Activated naive CD8-positive, alpha-beta T cell (primary cell): ENCODE results near the gene SASH1.

Experiments used
- H3K27ac Mint-ChIP-seq: one replicate; pipeline ENCODE4 v1.8.0; 2021; ENCODE audit warnings: mixed read lengths
- H3K27me3 Mint-ChIP-seq: one replicate; pipeline ENCODE4 v1.8.0; 2021; ENCODE audit warnings: mixed read lengths
- H3K36me3 Mint-ChIP-seq: one replicate; pipeline ENCODE4 v1.8.0; 2021; ENCODE audit warnings: mixed read lengths
- H3K4me1 Mint-ChIP-seq: one replicate; pipeline ENCODE4 v1.8.0; 2021; ENCODE audit warnings: low read depth, mixed read lengths
- H3K4me3 Mint-ChIP-seq: one replicate; pipeline ENCODE4 v1.8.0; 2021; ENCODE audit warnings: mild to moderate bottlenecking, mixed read lengths
- H3K9me3 Mint-ChIP-seq: one replicate; pipeline ENCODE4 v1.8.0; 2021; ENCODE audit warnings: low read depth, mixed read lengths

The SASH1 gene

DNA sequence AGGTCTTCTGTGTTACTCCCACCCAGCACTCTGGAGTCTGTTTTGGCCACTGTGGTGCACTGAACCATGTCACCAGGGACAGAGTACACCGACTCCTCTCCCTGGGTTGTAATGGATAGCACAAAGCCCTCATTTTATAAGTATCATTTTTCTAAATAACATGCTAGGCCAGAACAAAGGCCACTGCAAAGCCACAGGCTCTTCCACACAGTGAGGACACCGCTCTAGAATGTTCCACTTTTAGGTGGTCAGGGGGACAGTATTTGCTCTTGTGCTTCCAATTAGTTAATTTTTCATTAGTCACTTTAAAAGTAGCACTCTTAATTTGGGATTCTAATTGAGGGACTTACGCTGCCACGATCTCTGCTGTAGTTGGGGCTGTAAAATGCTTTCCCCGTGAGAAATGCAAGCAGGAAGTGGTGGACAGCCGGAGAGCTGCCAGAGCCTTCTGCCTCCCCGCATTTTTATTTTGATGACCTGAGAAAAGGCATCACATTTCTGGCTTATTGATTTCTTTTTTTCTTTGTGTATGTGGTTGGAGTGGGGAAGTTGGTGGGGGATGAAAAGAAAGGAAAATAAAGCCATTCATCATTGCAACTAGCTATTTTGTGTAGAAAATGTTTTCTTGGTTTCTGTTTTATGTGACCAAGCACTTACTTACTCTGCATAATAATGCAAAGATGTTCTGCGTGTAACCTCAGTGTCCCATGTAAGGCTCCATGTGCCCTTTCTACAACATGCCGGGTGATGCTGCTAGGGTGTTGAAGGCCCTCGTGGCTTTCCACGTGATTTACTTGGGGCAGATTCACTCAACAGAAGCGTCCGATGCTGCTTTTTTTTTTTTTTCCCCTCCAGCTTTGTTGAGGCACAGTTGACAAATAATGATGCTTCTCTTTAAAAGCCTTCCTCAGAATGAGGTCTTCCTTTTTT lies 195.9 kb downstream of the SASH1 start:
- no peak overlapping the region for H3K4me3 Mint-ChIP-seq

DNA sequence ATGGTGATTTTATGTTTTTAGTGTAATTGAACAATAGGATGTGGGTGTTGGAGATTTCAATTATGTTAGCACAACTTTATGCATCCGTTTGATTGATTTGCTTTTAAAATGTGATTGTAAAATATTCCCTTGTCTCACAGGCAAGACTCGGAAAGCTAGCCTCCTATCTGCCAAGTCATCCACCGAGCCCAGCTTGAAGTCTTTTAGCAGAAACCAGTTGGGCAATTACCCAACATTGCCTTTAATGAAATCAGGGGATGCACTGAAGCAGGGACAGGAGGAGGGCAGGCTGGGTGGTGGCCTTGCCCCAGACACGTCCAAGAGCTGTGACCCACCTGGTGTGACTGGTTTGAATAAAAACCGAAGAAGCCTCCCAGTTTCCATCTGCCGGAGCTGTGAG lies 200.9 kb downstream of the SASH1 start:
- Mint-ChIP-seq H3K36me3 (no peaks in the 10 kb centered on the region), H3K27me3 (no peaks in the 10 kb centered on the region), H3K4me3 (no peak overlapping the region), H3K27ac (no peak overlapping the region), H3K4me1 (no peaks in the 10 kb centered on the region), H3K9me3 (no peaks in the 10 kb centered on the region)

More for the DNA sequence above, 195.9 kb downstream of the SASH1 start:
- Mint-ChIP-seq H3K27ac (no peak overlapping the region), H3K27me3 (no peaks in the 10 kb centered on the region), H3K9me3 (no peaks in the 10 kb centered on the region), H3K36me3 (no peaks in the 10 kb centered on the region), H3K4me1 (no peaks in the 10 kb centered on the region)

DNA sequence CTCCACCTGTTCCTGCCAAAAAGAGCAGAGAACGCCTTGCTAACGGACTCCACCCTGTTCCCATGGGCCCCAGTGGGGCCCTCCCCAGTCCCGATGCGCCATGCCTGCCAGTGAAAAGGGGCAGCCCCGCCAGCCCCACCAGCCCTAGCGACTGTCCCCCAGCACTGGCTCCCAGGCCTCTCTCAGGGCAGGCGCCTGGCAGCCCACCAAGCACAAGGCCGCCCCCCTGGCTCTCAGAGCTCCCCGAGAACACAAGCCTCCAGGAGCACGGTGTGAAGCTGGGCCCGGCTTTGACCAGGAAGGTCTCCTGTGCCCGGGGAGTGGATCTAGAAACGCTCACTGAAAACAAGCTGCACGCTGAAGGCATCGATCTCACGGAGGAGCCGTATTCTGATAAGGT lies 201.8 kb downstream of the SASH1 start:
- Mint-ChIP-seq H3K36me3 (no peaks in the 10 kb centered on the region), H3K27ac (no peak overlapping the region), H3K4me1 (no peaks in the 10 kb centered on the region), H3K27me3 (no peaks in the 10 kb centered on the region), H3K4me3 (no peak overlapping the region), H3K9me3 (no peaks in the 10 kb centered on the region)

DNA sequence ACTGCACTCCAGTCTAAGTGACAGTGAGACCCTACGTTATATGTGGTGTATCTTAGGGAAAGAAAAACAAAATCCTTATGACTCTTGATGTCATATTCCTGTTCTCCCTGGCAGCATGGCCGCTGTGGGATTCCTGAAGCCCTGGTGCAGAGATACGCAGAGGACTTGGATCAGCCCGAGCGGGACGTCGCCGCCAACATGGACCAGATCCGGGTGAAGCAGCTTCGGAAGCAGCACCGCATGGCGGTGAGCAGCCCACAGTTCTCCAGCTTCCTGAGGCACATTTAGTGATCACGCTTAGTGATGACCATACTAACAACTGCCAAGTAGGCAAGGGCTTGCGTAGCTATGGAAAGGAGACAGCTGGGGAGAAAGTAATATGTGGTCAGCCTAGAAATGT lies 203.3 kb downstream of the SASH1 start:
- Mint-ChIP-seq H3K27ac (no peak overlapping the region), H3K27me3 (no peaks in the 10 kb centered on the region), H3K36me3 (no peaks in the 10 kb centered on the region), H3K4me1 (no peaks in the 10 kb centered on the region), H3K4me3 (no peak overlapping the region), H3K9me3 (no peaks in the 10 kb centered on the region)

DNA sequence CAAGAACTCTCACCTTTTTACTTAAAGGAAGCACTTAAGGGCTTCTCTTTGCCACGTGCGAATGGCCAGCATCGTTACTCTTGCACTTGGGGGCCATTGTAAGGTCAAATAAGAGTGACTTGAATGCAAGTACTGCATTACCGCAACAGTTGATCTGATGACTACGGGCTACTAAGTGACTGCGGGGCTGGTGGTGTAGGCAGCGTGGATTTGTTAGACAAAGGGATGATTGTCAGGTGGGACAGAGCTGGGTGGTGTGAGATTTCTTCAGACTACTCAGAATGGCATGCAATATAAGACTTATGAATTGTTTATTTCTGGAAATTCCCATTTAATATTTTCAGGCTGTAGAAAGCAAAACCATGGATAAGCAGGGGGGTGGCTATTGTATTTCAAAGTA lies 204.5 kb downstream of the SASH1 start:
- Mint-ChIP-seq H3K9me3 (no peaks in the 10 kb centered on the region), H3K4me1 (no peaks in the 10 kb centered on the region), H3K27ac (no peak overlapping the region), H3K27me3 (no peaks in the 10 kb centered on the region), H3K4me3 (no peak overlapping the region), H3K36me3 (no peaks in the 10 kb centered on the region)

DNA sequence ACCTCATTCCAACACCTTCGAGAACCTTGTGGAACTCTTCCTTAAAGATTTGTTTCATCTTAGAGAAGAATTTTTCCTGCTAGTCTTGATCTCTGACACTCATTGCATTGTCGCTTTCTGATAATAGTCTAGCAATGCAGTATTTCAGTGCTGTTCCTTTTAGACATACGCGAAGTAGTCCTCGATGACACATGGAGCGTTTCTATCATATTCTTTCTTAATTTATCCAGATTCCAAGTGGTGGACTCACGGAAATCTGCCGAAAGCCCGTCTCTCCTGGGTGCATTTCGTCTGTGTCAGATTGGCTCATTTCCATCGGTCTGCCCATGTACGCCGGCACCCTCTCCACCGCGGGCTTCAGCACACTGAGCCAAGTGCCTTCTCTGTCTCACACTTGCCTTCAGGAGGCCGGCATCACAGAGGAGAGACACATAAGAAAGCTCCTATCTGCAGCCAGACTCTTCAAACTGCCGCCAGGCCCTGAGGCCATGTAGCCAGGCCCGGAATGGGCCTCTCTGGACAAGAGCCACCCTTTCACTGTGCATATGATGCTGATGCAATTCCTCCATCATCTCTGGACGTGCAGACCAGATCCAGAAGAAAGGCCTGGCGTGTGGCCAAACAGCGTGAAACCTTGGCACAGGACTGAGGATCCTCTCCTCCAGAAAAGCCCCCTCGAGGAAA lies 205.6 kb downstream of the SASH1 start:
- Mint-ChIP-seq H3K36me3 (no peaks in the 10 kb centered on the region), H3K27me3 (peaks cover 3% of the 10 kb centered on the region), H3K27ac (no peak overlapping the region), H3K4me3 (no peak overlapping the region), H3K4me1 (no peaks in the 10 kb centered on the region), H3K9me3 (no peaks in the 10 kb centered on the region)

DNA sequence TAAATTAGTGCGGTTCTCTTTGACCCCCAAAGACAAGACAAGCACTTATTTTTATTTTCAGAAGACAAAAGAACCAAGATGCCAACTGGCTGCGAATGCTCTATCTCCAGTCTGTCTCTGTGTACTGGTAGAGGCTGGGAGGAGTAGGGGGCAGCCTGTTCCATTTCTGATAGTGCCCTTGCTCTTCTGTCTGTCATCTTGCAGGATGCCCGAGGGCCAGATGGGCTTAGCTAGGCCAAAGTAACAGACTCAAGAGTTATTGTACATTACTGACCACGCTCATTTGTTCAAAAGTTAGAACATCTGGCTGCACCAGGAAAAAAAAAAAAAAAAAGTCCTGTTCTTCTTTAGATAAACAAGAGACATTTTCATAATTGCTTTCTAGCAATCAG lies 206.1 kb downstream of the SASH1 start:
- Mint-ChIP-seq H3K27ac (no peak overlapping the region), H3K36me3 (no peaks in the 10 kb centered on the region), H3K9me3 (no peaks in the 10 kb centered on the region), H3K4me1 (no peaks in the 10 kb centered on the region), H3K27me3 (peaks cover 7% of the 10 kb centered on the region), H3K4me3 (no peak overlapping the region)

DNA sequence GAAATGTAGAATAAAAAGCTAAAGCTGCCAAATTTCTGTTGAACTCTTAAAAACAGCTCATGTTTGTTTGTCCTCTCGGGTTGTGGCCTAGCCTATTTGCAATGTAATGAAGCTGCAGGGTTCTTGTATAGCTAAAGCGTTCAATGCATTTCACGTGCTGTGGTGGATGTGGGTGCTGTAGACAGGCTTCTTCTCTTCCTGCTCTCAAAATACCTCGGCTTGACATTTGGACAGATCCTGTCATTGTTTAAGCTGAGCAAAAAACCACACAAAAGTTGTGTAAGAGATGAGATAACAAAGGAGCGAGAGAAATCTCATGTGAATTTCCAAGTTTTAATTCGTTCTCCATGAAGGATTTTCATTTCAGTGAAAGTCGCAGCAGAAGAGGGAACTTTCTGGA lies 207.9 kb downstream of the SASH1 start:
- no peak overlapping the region for H3K27ac Mint-ChIP-seq
- H3K9me3 Mint-ChIP-seq: no peaks in the 10 kb centered on the region
- no peaks in the 10 kb centered on the region for H3K36me3 Mint-ChIP-seq
- no peak overlapping the region for H3K4me3 Mint-ChIP-seq
- no peaks in the 10 kb centered on the region for H3K4me1 Mint-ChIP-seq
- peaks cover 7% of the 10 kb centered on the region for H3K27me3 Mint-ChIP-seq

DNA sequence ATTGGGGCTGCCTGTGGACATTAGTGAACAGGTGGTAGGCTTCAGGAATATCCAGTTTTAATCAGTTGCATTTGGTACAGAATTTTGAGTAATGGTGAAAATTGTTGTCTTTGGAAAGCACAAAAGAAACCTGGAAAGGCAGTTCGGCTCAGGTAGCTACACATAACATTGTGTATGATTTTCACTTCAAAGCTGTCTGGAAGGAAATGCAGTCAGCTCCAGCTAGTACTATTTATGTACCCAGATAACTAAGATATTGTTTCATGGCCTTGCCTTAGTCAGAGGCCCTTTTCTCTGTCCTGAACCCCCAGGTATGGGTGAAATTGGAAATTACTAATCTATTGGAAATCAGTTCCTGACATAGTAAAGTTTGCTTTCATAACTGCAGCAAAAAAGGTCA lies 208.6 kb downstream of the SASH1 start:
- H3K9me3 Mint-ChIP-seq: no peaks in the 10 kb centered on the region
- no peak overlapping the region for H3K27ac Mint-ChIP-seq
- H3K4me1 Mint-ChIP-seq: no peaks in the 10 kb centered on the region
- H3K4me3 Mint-ChIP-seq: no peak overlapping the region
- H3K36me3 Mint-ChIP-seq: no peaks in the 10 kb centered on the region
- H3K27me3 Mint-ChIP-seq: peaks cover 9% of the 10 kb centered on the region

DNA sequence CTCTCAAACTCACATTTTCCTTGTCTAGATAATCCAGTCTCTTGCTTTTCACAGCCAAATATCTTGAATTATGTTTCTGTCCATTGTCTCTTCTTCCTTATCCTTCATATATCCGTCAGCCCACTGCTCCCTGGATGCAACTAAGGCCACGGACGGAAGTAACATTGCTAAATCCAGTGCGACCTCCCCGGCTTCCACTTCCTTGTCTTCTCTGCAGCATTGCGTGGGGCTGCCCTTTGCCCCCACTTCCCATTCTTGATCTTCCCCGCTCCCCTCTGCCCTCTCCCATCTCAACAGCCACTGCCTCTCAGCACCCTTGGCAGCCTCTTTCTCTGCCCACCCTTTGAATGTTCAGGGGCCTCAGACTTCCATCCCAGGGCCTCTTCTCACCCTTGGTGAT lies 213.8 kb downstream of the SASH1 start:
- peaks cover 8% of the 10 kb centered on the region for H3K4me1 Mint-ChIP-seq
- H3K27ac Mint-ChIP-seq: no peak overlapping the region
- H3K36me3 Mint-ChIP-seq: no peaks in the 10 kb centered on the region
- peaks cover 17% of the 10 kb centered on the region for H3K27me3 Mint-ChIP-seq
- H3K4me3 Mint-ChIP-seq: no peak overlapping the region
- no peaks in the 10 kb centered on the region for H3K9me3 Mint-ChIP-seq

DNA sequence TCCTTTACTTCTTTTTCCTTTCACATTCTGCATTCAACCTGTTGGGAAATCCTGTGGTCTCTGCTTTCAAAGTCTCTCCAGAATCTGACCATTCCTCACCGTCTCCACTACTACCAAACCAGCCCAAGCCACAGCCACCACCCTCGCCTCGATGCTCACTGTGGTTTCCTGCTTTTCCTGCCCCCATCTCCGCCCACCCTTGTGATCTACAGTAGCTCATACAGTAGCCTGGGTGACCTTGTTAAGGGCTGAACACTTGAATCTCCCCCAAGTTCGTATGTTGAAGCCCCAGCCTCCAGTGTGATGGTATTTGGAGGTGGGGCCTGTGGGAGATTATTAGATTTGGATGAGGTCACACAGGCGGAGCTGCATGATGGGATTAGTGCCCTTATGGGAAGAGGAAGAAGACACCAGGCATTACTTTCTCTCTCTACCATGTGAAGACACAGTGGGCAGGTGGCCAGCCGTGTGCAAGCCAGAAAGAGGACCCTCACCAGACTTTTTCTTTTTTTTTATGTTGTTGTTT lies 215.2 kb downstream of the SASH1 start:
- Mint-ChIP-seq H3K4me3 (no peak overlapping the region), H3K9me3 (no peaks in the 10 kb centered on the region), H3K27ac (no peak overlapping the region)

DNA sequence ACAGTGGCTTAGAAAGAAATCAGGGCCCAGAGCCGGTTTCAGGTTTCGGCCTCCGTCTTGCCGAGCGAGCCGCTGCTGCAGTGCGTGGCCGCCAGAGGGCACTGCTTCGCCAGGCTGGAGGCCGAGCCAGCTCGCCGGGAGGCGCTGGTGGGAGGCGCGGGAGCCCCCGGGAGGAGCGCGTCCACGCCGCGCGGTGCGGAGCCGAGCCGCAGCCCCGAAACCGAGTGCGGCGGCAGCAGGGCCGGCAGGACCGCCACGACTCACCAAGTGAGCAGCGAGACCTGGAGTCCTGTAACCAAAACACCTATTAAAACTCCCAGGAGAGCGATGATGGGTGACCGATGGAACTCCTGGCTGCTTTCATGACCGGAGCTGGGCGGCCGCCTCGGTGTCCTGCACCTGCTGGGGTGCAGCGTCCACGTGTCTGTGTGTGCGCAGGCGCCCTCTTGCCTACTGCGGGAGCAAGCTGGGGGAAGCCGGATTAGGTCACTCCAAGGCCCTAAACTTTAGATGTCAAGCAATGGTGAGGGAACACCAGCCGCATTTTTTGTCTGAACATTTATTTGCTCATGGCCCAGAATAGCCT lies 217.3 kb downstream of the SASH1 start:
- no peaks in the 10 kb centered on the region for H3K36me3 Mint-ChIP-seq
- H3K9me3 Mint-ChIP-seq: no peaks in the 10 kb centered on the region
- peaks cover 8% of the 10 kb centered on the region for H3K4me1 Mint-ChIP-seq
- peaks cover 10% of the 10 kb centered on the region for H3K27me3 Mint-ChIP-seq
- no peak overlapping the region for H3K27ac Mint-ChIP-seq
- H3K4me3 Mint-ChIP-seq: no peak overlapping the region

More for the DNA sequence above, 215.2 kb downstream of the SASH1 start:
- H3K27me3 Mint-ChIP-seq: peaks cover 15% of the 10 kb centered on the region
- peaks cover 8% of the 10 kb centered on the region for H3K4me1 Mint-ChIP-seq
- no peaks in the 10 kb centered on the region for H3K36me3 Mint-ChIP-seq

DNA sequence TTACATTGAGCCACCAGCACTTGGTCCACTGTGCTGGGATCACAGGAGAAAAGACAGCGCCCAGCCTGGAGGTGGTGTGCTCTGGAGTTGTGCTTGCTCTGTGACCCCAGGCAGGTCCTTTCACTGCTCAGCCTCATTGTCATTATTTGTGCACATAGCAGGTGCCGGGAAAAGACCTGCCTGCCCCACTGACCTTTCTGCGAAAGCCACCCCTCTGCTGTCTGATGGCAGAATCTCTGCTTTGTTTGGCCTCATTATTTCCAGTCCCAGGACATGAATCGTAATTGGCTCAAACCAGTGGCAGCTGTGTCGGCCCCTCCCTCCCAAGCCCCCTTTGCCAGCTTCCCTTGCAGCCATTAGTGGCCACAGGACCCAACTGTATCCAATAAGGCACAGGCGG lies 219.0 kb downstream of the SASH1 start:
- H3K4me3 Mint-ChIP-seq: no peak overlapping the region
- peaks cover 6% of the 10 kb centered on the region for H3K27me3 Mint-ChIP-seq
- H3K27ac Mint-ChIP-seq: no peak overlapping the region
- H3K4me1 Mint-ChIP-seq: peaks cover 11% of the 10 kb centered on the region
- H3K36me3 Mint-ChIP-seq: no peaks in the 10 kb centered on the region
- H3K9me3 Mint-ChIP-seq: no peaks in the 10 kb centered on the region

DNA sequence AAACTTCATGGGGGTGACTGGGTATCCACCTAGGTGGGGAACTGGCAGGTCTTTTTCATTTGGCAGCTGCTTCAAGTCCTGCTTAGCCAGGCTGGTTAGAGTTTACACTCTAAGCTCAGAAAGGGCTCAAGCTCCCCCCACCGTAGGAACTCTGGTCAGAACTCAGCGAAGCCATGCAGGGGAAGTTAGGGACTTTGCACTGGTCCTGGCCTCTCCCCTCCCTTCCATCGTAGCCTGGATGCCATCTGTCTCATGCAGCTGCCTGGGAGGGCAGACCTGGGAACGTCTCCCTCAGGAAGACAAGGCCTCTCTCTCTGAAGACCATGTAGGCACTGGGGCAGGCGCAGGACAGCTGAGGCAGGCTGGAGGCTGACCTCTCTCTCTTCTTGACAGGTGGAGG lies 220.4 kb downstream of the SASH1 start:
- Mint-ChIP-seq H3K4me3 (no peak overlapping the region), H3K27ac (no peak overlapping the region), H3K4me1 (peaks cover 4% of the 10 kb centered on the region), H3K27me3 (peaks cover 6% of the 10 kb centered on the region), H3K9me3 (no peaks in the 10 kb centered on the region), H3K36me3 (no peaks in the 10 kb centered on the region)

DNA sequence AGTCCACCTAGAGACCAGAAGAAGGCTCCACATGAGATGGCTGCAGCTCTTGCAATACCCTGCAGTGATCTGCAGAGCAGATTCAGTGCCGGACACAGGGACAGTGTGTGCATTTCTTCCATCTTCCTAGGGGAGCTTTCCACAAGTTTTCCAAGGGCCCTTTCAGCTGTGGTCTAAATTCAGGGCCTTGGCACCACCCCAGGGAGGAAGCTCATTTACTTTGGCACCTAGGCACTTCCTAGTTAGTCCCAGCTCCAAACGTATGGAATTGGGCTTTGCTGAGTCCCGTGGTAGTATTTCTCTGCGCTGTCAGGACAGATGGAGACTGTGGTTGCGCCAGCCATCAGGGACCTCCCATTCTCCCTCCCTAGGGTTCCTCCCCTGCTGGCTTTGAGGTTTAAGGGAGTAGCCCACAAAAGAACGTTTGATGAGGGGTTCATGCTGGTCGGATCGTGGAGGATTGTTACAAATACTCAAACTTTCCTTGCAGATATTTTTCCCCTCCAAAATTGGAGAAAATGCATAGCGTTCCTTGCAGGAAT lies 221.9 kb downstream of the SASH1 start:
- Mint-ChIP-seq H3K4me3 (no peak overlapping the region), H3K9me3 (no peaks in the 10 kb centered on the region), H3K36me3 (no peaks in the 10 kb centered on the region), H3K27ac (no peak overlapping the region), H3K27me3 (peaks cover 4% of the 10 kb centered on the region), H3K4me1 (peaks cover 4% of the 10 kb centered on the region)
